ENCODE measurements around the gene CC2D2B.

DNA sequence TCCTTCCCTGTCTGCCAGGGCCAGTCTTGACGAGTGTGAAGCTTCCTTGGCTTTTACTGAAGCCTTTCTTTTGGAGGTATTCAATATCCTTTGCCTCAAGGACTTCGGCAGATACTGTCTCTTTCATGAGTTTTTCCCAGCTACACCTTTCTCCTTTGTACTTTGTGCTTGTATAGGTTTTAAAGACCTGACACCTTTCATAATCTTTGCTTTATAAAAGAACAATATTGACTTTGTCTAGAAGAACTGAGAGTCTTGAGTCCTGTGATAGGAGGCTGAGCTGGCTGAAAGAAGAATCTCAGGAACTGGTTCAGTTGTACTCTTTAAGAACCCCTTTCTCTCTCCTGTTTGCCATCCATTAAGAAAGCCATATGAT, 41.3 kb upstream of the CC2D2B start:
- TF ChIP-seq CTCF (conservative IDR thresholded peaks at IDR 0.05; ENCODE audit: low read length) (no peak), EZH2phosphoT487 (IDR thresholded peaks at IDR 0.05; ENCODE audit: borderline replicate concordance, low read depth, low read length) (no peak)
